Inferior parietal cortex (tissue), 1 donor: ENCODE data around the gene RPAP3.

Source experiments
- DNase-seq: peaks from one replicate; pipeline ENCODE4 v3.0.0-alpha.2; 2016; ENCODE audit errors: extremely low spot score

The RPAP3 gene

GRCh38 chr12:47743311-47743860 is 37.6 kb upstream of the RPAP3 start:
- DNase-seq: no peak

- peak; percentile 47 for DNase-seq
Observed at GRCh38 chr12:47742253-47742825, 36.5 kb upstream of the RPAP3 start.

- DNase-seq: peak; percentile 89
Observed at GRCh38 chr12:47741340-47741703, 35.5 kb upstream of the RPAP3 start.

DNA sequence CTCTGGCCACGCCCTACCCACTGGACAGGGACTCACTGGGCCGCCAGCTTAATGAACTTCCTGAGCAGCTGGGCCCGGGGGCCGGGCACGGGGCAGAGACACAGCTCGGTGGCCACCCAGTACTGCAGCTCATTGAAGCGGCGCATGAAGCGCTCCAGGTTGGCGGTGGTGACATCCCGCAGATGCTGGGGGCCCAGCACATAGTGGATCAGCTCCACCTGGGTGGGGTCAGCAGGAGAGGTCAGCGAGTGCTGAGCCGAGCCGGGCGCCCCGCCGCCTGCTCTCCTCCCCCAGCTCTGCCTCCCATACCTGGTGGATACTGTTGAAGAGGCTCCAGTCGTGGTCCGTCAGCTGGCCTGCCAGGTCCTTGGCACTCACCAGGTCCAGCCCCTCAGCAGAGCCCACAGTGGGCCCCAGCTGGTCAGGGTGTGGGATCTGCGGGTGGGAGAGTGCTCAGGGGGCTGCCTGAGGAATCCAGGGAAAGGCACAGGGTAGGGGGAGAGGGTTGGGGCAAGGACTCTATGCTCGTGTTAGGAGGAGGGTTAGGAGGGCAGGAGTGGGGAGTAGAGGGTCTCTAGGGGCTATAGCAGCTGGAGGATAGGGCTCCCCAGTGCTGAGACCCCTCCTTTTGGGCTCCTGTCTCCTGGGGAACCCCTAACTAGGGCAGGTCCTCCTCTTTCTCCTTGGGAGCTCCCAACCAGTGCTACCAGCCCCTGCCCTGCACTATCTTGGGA is 34.9 kb upstream of the RPAP3 start:
- DNase-seq: no peak

- no peak for DNase-seq
Observed at GRCh38 chr12:47739979-47740378, 34.1 kb upstream of the RPAP3 start.

DNA sequence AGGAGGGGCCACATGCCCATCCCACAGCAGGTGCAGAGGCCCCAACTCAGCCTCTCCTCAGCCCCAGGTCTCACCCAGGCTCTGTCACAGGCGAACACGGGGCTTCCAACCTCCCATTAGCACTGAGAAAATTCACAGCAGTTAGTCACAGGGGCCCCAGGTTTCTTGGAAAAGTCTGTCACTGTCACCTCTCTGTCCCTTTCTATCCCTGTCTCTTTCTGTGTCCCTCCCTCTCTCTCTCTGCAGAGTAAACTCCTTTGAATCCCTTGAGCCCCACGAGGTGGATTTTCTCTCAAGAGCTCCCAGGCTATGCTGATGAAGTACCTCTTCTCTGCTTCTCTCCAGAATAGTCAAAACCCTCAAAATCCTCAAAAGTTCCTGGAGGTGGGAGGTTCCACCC is 33.5 kb upstream of the RPAP3 start:
- no peak for DNase-seq

GRCh38 chr12:47737936-47738594 is 32.2 kb upstream of the RPAP3 start:
- no peak for DNase-seq

- DNase-seq: peak; percentile 62
Observed at GRCh38 chr12:47736877-47737676, 31.2 kb upstream of the RPAP3 start.

DNA sequence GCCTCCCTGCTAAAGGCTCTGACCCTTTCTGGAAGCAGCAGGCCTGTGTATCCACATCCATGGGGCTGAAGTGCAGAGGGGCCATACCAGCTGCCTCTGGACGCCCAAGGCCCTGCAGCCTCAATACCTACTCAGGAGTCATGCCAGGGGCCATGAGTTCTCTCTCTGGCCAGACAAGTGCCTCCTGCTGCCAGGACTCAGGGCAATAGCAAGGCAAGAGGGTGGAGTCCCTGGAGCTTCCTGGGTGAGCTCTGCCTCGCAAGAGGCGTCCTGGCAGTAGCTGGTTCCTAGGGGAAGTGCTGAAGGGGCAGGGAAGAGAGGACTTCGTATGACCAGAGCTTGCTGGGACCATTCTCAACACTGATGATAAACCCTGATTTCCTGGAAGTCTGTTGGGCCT is 30.4 kb upstream of the RPAP3 start:
- DNase-seq: no peak

- no peak for DNase-seq
Observed at GRCh38 chr12:47735649-47736048, 29.8 kb upstream of the RPAP3 start.

DNA sequence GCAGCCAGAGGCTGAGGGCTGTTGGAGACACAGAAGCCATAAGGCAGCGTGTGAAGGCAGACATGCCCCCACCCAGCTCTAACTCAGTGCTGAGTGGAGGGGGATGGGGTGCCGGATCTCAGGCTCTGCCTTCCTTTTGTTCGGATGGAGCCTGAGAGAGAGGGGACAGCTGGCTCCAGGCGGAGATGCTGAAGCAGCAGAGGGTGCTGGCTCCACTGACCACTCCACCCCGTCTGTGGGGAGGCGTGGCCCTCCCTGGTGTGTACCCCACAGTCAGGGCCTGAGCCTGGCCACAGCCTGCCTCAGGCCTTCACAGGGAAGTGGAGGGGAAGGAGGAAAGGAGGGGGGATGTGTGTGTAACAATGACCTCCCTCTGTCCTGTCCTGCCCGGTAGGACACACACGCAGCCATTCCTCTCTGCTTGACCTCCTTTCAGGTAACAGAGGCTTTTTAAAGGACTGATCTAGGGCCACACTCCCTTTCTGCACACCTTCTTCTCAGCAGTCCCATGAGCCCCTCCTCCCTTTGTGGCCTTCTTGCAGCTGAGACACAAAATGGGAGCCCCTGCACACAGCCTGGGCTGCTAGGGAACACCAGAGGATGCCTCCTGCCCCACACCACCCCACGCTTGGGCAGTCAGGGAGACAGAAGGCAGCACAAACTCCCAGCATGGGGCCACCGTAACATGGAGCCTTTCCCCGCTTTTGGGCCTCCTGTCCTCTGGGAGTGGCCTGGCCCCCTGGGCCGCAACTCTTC is 29.1 kb upstream of the RPAP3 start:
- peak; percentile 32 for DNase-seq

DNA sequence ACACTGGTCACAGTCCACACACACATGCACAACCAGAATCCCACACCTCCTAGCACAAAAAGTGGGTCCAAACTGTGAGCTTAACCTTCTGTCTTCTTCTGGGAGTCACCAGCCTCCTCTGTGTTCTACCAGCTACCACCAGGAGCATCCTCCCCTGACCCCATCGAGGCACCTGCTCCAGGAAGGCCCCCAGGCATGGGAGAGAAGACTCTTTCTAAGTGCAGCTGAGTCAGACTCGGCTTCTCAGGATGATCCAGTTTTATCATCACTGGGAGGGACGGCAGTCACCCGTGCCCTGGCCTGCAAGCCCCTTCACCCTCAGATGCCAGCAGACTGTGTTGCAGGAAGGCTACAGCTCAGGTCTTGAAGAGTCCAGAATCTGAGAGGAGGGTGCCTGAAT is 27.3 kb upstream of the RPAP3 start:
- no peak for DNase-seq

- no peak for DNase-seq
Observed at GRCh38 chr12:47732504-47732903, 26.7 kb upstream of the RPAP3 start.

- no peak for DNase-seq
Observed at GRCh38 chr12:47731723-47732122, 25.9 kb upstream of the RPAP3 start.

DNA sequence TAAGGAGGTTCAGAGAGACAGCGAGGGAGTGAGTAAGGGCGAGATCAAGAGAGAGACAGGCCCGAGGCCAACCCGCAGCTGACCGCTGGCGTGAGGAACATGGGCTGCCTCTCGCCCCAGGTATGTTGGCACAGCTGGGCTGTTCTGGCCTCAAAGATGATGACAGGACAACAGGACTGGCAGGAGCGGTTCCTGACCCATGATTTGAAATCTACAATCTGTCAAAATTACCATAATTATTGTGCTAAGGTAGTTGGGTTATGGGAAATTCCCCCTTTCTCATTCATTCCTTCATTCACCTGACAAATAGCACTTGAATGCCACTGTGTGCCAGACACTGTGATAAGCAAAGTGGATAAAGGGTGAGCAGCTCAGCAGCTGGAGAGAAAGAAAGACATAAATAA is 24.5 kb upstream of the RPAP3 start:
- no peak for DNase-seq

DNA sequence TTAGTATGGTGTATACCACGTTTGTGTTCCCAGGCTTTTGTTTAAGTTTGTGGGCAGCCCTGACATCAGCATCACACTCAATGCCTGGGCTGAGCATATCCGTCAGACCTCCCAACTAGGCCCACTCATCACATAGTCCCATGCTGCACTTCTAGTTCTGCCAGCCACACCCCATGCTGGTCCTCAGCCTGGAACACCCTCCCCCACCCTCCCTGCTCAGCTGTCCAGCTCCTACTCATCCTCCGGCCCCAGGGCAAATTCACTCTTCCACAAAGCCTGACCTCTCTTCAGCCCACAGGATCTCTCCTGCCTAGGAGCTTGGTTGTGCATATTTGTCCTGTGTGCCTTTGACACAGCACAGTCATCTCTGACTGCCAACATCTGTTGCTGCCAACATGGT is 23.4 kb upstream of the RPAP3 start:
- DNase-seq: no peak

DNA sequence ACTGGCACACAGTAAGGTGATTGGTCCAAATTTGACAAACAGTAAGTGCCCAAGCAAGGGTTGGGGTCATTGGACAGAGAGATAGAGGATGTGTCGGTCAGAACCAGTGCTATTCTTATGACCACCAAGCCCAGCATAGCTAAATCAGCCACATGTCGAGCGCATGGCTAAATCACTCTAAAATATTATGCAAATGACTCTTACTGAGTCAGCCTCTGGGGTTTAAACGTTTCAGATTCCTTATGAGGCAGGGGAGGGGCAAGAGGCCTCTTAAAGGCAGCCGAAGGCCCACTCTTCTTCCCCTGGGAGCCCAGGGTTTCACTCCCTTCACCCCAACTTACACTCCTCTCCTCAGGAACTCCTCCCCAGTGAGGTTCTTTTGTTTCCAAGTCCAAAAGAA is 20.1 kb upstream of the RPAP3 start:
- DNase-seq: no peak

GRCh38 chr12:47725091-47725772 is 19.4 kb upstream of the RPAP3 start, which contains the start of gene ENDOU:
ENDOU (minus strand) TSS chr12:47725490; CDS start chr12:47725413, 77 bp downstream.
- no peak for DNase-seq

GRCh38 chr12:47722941-47723631 is 17.3 kb upstream of the RPAP3 start:
- DNase-seq: no peak
